DMS114 treated with DMSO at 0.1 percent for 48 hours (cell line): Measurements from ENCODE around the gene PLK3.
A peak's percentile ranks its signal among the peaks of the same experiment; 100 is the strongest.
"Not testable (repeated sequence)": the region's sequence is repeated elsewhere in the genome, so short reads cannot be mapped to it uniquely, and the experiment has no call there.

Experiments used
- DNase-seq: peaks from one replicate; lab custom pipeline; 2025; ENCODE audit not compliant: unreplicated experiment; lab: John Stamatoyannopoulos, UW

Gene PLK3

DNA sequence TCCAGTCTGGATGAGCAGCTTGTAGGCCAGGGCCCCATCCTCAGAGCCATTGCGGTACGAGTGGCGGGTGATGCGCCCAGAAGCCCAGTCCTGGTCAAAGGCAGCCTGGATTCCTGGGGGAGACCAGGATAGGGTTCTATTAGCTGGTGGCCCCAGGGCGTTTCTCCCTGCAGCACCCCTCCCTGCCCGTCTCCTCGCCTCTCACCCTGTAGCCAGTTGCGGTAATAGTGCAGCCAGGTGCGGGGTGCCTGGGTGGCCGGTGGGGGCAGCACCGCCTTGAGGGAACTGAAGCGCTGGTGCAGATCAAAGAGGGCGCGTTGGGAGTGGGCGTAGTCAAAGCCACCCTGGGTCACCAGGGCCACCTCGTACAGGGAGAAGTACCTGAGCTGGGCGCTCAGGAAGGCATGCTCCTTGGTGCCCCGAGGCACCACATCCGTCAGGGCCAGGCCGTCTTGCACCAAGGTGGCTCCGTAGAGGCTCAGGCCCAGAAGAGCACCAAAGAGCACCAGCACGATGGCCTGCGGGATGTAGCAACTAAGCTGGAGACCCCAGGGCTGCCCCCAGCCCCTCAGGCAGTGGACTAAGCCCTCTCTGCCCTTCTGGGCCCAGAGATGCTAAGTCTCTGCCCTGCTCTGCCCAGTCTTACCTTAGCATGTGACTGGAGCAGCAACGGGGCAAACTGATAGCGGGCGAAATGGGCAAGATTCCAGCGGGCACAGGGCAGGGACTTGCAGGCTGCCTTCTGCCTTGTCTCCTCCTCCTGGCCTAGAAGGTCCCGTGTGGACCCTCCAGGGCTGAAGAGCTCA, 27.2 kb downstream of the PLK3 start:
- DNase-seq = no peak

GRCh38 chr1:44828003-44828651, 27.9 kb downstream of the PLK3 start:
- DNase-seq = no peak

DNA sequence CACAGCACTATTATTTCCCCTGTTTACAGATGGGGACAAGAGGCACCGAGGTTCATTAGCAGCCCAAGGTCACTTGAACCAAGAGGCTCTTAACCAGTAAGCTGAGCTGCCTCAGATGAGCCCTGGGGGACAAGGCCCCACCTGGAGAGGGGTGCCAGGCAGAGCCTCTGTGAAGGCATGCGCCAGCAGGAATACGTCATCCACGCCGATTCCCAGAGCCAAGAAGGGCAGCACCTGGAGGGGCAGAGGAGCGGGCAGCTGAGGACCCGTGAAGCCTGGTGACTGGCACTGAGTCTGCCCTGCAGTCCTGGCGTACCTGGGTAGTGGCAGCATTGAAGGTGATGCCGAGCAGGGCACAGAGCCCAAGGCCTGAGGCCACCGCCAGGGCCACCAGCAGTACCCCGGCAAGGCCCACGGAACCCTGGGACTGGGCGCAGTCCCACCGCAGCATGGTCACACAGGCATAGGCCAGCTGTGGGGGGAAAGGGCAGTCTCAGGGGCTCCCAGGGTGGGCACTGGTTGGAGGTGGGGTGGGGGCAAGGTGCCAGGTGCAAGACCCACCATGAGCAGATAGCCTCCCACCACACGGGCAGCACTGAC, 28.8 kb downstream of the PLK3 start:
- no peak for DNase-seq

DNA sequence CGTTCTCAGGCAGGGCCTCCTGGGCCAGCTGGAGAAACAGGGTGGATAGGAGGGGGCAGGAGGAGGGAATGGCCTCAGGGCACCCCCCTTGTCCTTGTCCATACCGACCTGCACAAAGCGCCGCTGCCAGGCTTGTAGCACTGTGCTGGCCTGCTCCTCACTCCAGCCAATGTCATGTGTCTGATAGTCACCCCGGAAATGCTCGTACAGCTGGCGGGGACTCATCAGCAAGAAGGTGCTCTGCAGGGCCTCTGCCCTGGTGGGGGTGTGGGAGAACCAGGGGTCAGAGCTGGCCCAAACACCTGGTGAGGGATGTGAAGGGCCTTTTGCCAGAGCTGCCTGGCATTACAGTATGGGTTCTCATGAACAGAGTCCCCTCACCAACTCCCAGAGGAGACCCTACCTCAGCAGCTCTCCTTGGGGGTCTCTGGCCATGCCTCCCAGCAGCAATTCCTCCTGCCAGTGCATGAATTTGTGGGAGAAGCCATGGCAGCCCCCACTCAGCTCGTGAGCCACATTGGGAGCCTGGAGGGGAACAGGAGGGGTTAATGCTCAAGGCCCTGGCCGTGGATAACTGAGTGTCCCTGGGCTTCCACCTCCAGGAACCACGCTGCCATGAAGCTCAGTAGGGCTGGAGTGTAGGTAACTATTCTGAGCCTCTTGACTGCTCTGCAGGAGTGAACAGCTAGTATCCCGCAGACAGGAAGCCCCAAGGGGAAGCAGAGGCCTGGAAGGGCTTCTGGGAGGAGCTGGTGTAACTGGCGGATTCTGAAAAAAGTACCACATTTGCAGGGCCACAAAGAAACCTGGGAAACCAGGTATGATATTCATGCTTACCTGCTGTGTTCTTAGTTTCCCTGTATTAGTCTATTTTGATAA, 29.6 kb downstream of the PLK3 start:
- no peak for DNase-seq

GRCh38 chr1:44830900-44831304, 30.7 kb downstream of the PLK3 start:
- no peak for DNase-seq

- DNase-seq = no peak
Observed at GRCh38 chr1:44831516-44831915, 31.3 kb downstream of the PLK3 start.

GRCh38 chr1:44832056-44832705, 32.0 kb downstream of the PLK3 start:
- no peak for DNase-seq

- no peak for DNase-seq
Observed at GRCh38 chr1:44834328-44834727, 34.2 kb downstream of the PLK3 start.

- peak; percentile 63 for DNase-seq
Observed at GRCh38 chr1:44835738-44836675, 35.8 kb downstream of the PLK3 start.

DNA sequence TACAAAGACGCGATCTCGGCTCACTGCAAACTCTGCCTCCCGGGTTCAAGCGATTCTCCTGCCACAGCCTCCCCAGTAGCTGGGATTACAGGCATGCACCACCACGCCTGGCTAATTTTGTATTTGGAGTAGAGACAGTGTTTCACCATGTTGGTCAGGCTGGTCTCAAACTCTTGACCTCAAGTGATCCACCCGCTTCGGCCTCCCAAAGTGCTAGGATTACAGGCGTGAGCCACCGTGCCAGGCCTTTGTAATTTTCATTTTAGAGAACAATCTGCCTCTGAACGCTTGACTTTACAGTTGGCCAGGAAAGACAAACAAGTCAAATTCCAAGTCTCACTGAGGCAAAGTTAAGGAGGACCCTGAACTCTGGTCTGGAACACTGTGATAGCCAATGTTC, 38.1 kb downstream of the PLK3 start:
- not testable (repeated sequence) for DNase-seq

GRCh38 chr1:44839576-44839975, 39.4 kb downstream of the PLK3 start:
- no peak for DNase-seq

DNA sequence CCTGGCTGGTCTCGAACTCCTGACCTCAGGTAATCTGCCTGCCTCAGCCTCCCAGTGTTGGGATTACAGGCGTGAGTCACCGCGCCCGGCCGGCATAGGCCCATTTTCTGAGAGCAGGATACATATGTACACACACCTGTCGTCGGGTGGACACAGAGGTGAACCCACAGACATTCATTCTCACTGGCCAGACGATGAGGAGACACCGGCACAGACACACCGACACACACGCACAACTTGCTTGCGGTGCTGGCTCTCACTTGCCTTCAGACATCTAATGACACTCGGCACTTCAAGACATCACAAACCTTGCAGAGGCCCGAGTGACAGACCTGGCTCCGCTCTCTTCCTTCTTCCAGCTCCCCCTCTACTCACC, 42.3 kb downstream of the PLK3 start:
- no peak for DNase-seq

- peak; percentile 46 for DNase-seq
Observed at GRCh38 chr1:44842862-44843655, 42.9 kb downstream of the PLK3 start, which contains the start of gene PTCH2. PTCH2 (minus strand) TSS chr1:44843253; CDS start chr1:44842932, 321 bp downstream.

GRCh38 chr1:44846985-44847384, 46.8 kb downstream of the PLK3 start:
- no peak for DNase-seq

DNA sequence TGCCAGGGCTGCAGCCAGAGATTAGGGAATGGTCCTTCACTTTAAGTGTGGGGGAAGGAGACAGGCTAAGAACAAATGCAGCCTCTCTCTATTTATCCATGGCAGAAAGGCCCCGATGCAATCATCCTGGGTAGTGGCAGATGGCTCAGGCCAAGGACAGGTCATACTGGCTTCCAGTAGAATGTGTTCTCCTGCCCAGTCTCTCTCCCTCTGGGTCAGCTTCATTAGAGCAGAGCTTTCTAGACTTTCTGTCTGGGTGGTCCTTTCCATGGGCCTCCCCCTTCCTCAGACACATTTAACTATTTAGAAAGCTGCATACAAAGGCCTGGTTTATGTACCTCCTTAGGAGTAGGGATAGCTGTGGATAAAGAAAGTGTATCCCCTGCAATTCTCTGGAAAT, 47.7 kb downstream of the PLK3 start:
- DNase-seq = no peak

GRCh38 chr1:44848456-44849181, 48.4 kb downstream of the PLK3 start:
- DNase-seq = no peak

GRCh38 chr1:44849575-44850132, 49.5 kb downstream of the PLK3 start:
- no peak for DNase-seq

DNA sequence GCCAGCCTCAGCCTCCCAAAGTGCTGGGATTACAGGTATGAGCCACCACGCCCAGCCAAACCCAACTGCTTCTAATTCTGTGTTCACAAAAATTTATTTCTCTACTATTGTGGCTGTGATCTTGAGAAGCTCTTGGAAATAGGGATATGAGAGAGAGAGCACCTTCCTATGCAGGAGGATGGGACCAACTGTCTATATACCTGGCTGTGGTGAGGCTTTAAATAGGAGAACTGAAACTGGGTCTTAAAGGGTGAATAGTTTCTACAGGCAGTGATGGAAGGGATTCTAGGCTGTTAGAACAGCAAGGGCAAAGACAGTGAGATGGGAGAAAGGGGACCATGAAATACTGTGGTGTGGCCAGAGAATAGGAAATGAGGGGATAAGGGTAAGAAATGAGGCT, 51.1 kb downstream of the PLK3 start:
- DNase-seq = no peak
